GM12878 (cell line): ENCODE measurements around the gene CPNE4. TPM values are rescaled to one million over a fixed set of nuclear protein-coding genes. Genes with fewer than 3 reads are reported as not detected.

Experiments used
- ATAC-seq: fragments of 200-7000 bp; cut with Tn5 transposase; 3 replicates; pipeline ENCODE4 v1.9.1; 2020; ENCODE audit warnings: mild to moderate bottlenecking, moderate library complexity
- BruUV-seq: library from RNA; stranded (reverse); fragments of 400-500 nt; replicated peaks from 2 replicates; lab custom pipeline; 2021; lab: Mats Ljungman, UMichigan
- CTCF ChIA-PET: fragments of 300-600 bp; sonication (Branson Sonifier 250); formaldehyde crosslinking; extraction: SDS; loops from one replicate; lab custom pipeline; 2021; ENCODE audit warnings: inconsistent platforms; lab: Yijun Ruan, JAX
- POLR2A ChIA-PET: fragments of 350-600 bp; formaldehyde crosslinking; extraction: SDS; loops from one replicate; lab custom pipeline; 2021; ENCODE audit warnings: inconsistent platforms; lab: Charles Lee
- RAD21 ChIA-PET: fragments of 300-600 bp; sonication (Branson Sonifier 250); formaldehyde crosslinking; loops from one replicate; lab custom pipeline; 2023; ENCODE audit warnings: antibody characterized with exemption; ENCODE audit not compliant: unreplicated experiment; lab: Charles Lee
- SMC1A ChIA-PET: fragments of 300-600 bp; sonication (Branson Sonifier 250); formaldehyde crosslinking; loops from one replicate; lab custom pipeline; 2023; ENCODE audit not compliant: unreplicated experiment, uncharacterized antibody; lab: Charles Lee
- DNase-seq: peaks from one replicate; pipeline ENCODE4 v3.0.0-alpha.2; 2011; ENCODE audit warnings: low read depth, low spot score
- FAIRE-seq: peaks from 3 replicates; lab custom pipeline; 2011; peaks lifted over from hg19 to GRCh38; lab: Jason Lieb, UNC
- H2AFZ ChIP-seq: 2 replicates; pipeline ENCODE4 v1.6.0; 2011; ENCODE audit warnings: low read depth, low read length, control low read depth; ENCODE audit not compliant: control insufficient read depth
- H3K27ac ChIP-seq: 2 replicates; pipeline ENCODE4 v1.5.1; 2011; ENCODE audit warnings: control low read depth; ENCODE audit not compliant: control insufficient read depth, insufficient read depth
- H3K27me3 ChIP-seq, 2 experiments: replicated peaks in 1 of 2; 2 replicates each; pipeline versions ENCODE4 v1.6.0 to v1.6.1; 2011; ENCODE audit warnings: low read length in 1 of 2; ENCODE audit not compliant: control insufficient read depth in 2 of 2, insufficient read depth in 2 of 2
- H3K36me3 ChIP-seq, 2 experiments: 2 replicates each; pipeline ENCODE4 v1.5.1; 2011; ENCODE audit warnings: low read length in 1 of 2; ENCODE audit not compliant: control insufficient read depth in 2 of 2, insufficient read depth in 2 of 2
- H3K4me1 ChIP-seq: 2 replicates; pipeline ENCODE4 v1.6.1; 2011; ENCODE audit warnings: mild to moderate bottlenecking, low read length, moderate library complexity, mixed read lengths; ENCODE audit not compliant: control insufficient read depth, insufficient read depth
- H3K4me2 ChIP-seq: 2 replicates; pipeline ENCODE4 v1.6.0; 2011; ENCODE audit warnings: control low read depth; ENCODE audit not compliant: control insufficient read depth, insufficient read depth
- H3K4me3 ChIP-seq: fragments of 200-600 bp; sonication (generic); 2 replicates; pipeline ENCODE4 v1.5.1; 2016
- H3K79me2 ChIP-seq: 2 replicates; pipeline ENCODE4 v1.6.0; 2011; ENCODE audit warnings: low read length; ENCODE audit not compliant: control insufficient read depth, insufficient read depth
- H3K9ac ChIP-seq: 2 replicates; pipeline ENCODE4 v1.8.0; 2011; ENCODE audit warnings: low read length, control low read depth, mixed read lengths; ENCODE audit not compliant: control insufficient read depth, insufficient read depth
- H3K9me3 ChIP-seq: replicated peaks from 3 replicates; pipeline ENCODE4 v1.5.1; 2011; ENCODE audit warnings: mild to moderate bottlenecking, low read length; ENCODE audit not compliant: control insufficient read depth, insufficient read depth
- H4K20me1 ChIP-seq: 2 replicates; pipeline ENCODE4 v1.6.0; 2011; ENCODE audit not compliant: control insufficient read depth, insufficient read depth
- BACH1 ChIP-seq: fragments of 450-650 bp; IDR thresholded peaks from 2 replicates; pipeline ENCODE4 v1.6.1; 2017; ENCODE audit warnings: mild to moderate bottlenecking, borderline replicate concordance
- CREM ChIP-seq: IDR thresholded peaks from 2 replicates; pipeline ENCODE4 v1.6.1; 2014; ENCODE audit warnings: antibody characterized with exemption, low read depth
- E4F1 ChIP-seq: fragments of 450-650 bp; IDR thresholded peaks from 2 replicates; pipeline ENCODE4 v1.6.1; 2018; ENCODE audit warnings: borderline replicate concordance, mild to moderate bottlenecking; ENCODE audit not compliant: partially characterized antibody
- GABPA ChIP-seq: IDR thresholded peaks from 2 replicates; pipeline ENCODE4 v1.6.1; 2014; ENCODE audit warnings: antibody characterized with exemption, low read depth, mild to moderate bottlenecking, inconsistent platforms
- HDAC2 ChIP-seq: fragments of 200-600 bp; sonication (generic); IDR thresholded peaks from 2 replicates; pipeline ENCODE4 v1.6.1; 2017
- HDGF ChIP-seq: fragments of 450-650 bp; IDR thresholded peaks from 2 replicates; pipeline ENCODE4 v1.6.1; 2016; ENCODE audit warnings: antibody characterized with exemption
- IKZF2 ChIP-seq, 2 experiments: fragments of 450-650 bp; IDR thresholded peaks; 2 replicates each; pipeline ENCODE4 v1.6.1; 2017; ENCODE audit warnings: mild to moderate bottlenecking in 2 of 2, moderate library complexity in 2 of 2
- MTA3 ChIP-seq: IDR thresholded peaks from 2 replicates; pipeline ENCODE4 v1.6.1; 2012; ENCODE audit warnings: low read length, inconsistent platforms, borderline replicate concordance
- PAX5 ChIP-seq: IDR thresholded peaks from 2 replicates; pipeline ENCODE4 v1.6.1; 2011; ENCODE audit warnings: low read depth, low read length, borderline replicate concordance
- PBX3 ChIP-seq: IDR thresholded peaks from 2 replicates; pipeline ENCODE4 v1.6.1; 2011; ENCODE audit warnings: mild to moderate bottlenecking, low read depth, low read length, moderate library complexity; ENCODE audit not compliant: insufficient replicate concordance
- RB1 ChIP-seq: fragments of 450-650 bp; formaldehyde crosslinking; IDR thresholded peaks from 2 replicates; pipeline ENCODE4 v1.6.1; 2017; ENCODE audit warnings: mild to moderate bottlenecking, borderline replicate concordance
- STAT3 ChIP-seq: IDR thresholded peaks from 2 replicates; pipeline ENCODE4 v1.6.1; 2011; ENCODE audit warnings: low read depth, low read length, improper control_type of control experiment
- USF1 ChIP-seq: IDR thresholded peaks from 2 replicates; pipeline ENCODE4 v1.6.1; 2011; ENCODE audit warnings: borderline replicate concordance, low read depth, mild to moderate bottlenecking, moderate library complexity, mixed read lengths, low read length; ENCODE audit not compliant: insufficient read depth; ENCODE audit errors: extremely low read length
- WGBS: methylation state at CpG from one replicate; pipeline ENCODE4 v1.1.6; 2016; ENCODE audit warnings: low lambda C conversion rate; ENCODE audit not compliant: insufficient replicate concordance, insufficient coverage; ENCODE audit errors: missing lambda C conversion rate; 5-methylcytosine and 5-hydroxymethylcytosine counted together
- in situ Hi-C: fragments of 300-500 bp; cut with MboI; formaldehyde crosslinking; loops from 9 replicates; pipeline ENCODE4 v1.14.3; 2018; ENCODE audit warnings: mixed read lengths
- intact Hi-C: fragments of 100-400 bp; cut with micrococcal nuclease; formaldehyde crosslinking; loops from one replicate; pipeline ENCODE4 v1.14.2; 2022; ENCODE audit not compliant: unreplicated experiment
- polyA plus RNA-seq, 11 experiments: library from polyadenylated mRNA; depleted of rRNA in 4 of 11; unstranded in 6 of 11; stranded (reverse) in 5 of 11; fragments of >200 nt; fragmentation: Nextera tagmentation in 4 of 11; fragmentation: Illumina TruSeq in 1 of 11; extraction: Ambion mirVana in 4 of 11; extraction: Trizol in 1 of 11; gene quantifications; 1 replicate in 1 of 11; 2 replicates in 10 of 11; pipeline versions ENCODE4 v1.2.1 to v1.2.3, GENCODE V29; 2011 to 2016; ENCODE audit warnings: inconsistent platforms in 2 of 11, missing spikeins in 2 of 11, low read depth in 1 of 11
- total RNA-seq, 4 experiments: library from RNA; depleted of rRNA in 3 of 4; stranded (reverse); fragments of >200 nt in 3 of 4; fragmentation: Illumina TruSeq in 1 of 4; extraction: Trizol in 1 of 4; gene quantifications; 2 replicates each; pipeline versions ENCODE4 v1.2.1 to v1.2.3, GENCODE V29; 2013 to 2021

Gene CPNE4
- total and polyA plus RNA-seq, 10 of the 15 experiments (the other 5 are each of a cell fraction or from before 2014, with no cell fraction given): 0.17 to 1.9 (median 0.48) TPM; not detected in 1

GRCh38 chr3:132014105-132014504 is 20.7 kb downstream of the CPNE4 start:
- ATAC-seq (no peak), FAIRE-seq (no peak), DNase-seq (no peak)
- ChIA-PET RAD21 (no interaction called here), SMC1A (interaction anchor here (1.2 kb wide), 1 partner anchor 218 kb away, joined by 6 read pairs; no protein-coding TSS in a partner anchor), POLR2A (no interaction called here), CTCF (interaction anchor here (1.0 to 3.1 kb wide), 3 partner anchors 21 to 476 kb away, joined by 3 to 11 read pairs (median 3); partner anchors contain the start of gene CPNE4)
- no peaks in the 10 kb centered on the region for H3K9me3 ChIP-seq
- BruUV-seq: no TSS peak
- no peaks in the 10 kb centered on the region for H3K36me3 ChIP-seq
- H3K4me2 ChIP-seq: no peak overlapping the region
- no peak overlapping the region for H3K27ac ChIP-seq
- no peaks in the 10 kb centered on the region for H3K27me3 ChIP-seq
- in situ Hi-C loops: no loop called here
- intact Hi-C loops: no loop called here
- no peak overlapping the region for H3K9ac ChIP-seq
- H4K20me1 ChIP-seq: no peaks in the 10 kb centered on the region
- no peak overlapping the region for H2AFZ ChIP-seq
- H3K79me2 ChIP-seq: no peaks in the 10 kb centered on the region
- H3K4me1 ChIP-seq: no peaks in the 10 kb centered on the region
- 0% methylated on average over 3 of the region's 3 CpGs for WGBS
- no peak overlapping the region for H3K4me3 ChIP-seq
- no peak for TF ChIP-seq RB1
- TF ChIP-seq STAT3: no peak
- no peak for TF ChIP-seq USF1
- TF ChIP-seq E4F1: no peak
- TF ChIP-seq PBX3: no peak
- TF ChIP-seq HDGF: no peak
- no peak for TF ChIP-seq GABPA
- TF ChIP-seq MTA3: no peak
- TF ChIP-seq CREM: no peak
- no peak for TF ChIP-seq HDAC2
- TF ChIP-seq BACH1: no peak
- no peak for TF ChIP-seq IKZF2 (IDR thresholded peaks at IDR 0.05)
- TF ChIP-seq PAX5: no peak
- TF ChIP-seq, all 136 proteins: peak for 0
